ELF-1 (cell line): ENCODE data around the gene PRKCB.
A peak's percentile ranks its signal among the peaks of the same experiment; 100 is the strongest.
"Not testable (repeated sequence)": the region's sequence is repeated elsewhere in the genome, so short reads cannot be mapped to it uniquely, and the experiment has no call there.

Experiments used
- DNase-seq: peaks from one replicate; pipeline ENCODE4 v3.0.0-alpha.2; 2016; ENCODE audit warnings: low read depth, low spot score

PRKCB gene

GRCh38 chr16:24221219-24221618 is 385.4 kb downstream of the PRKCB start:
- no peak for DNase-seq

DNA sequence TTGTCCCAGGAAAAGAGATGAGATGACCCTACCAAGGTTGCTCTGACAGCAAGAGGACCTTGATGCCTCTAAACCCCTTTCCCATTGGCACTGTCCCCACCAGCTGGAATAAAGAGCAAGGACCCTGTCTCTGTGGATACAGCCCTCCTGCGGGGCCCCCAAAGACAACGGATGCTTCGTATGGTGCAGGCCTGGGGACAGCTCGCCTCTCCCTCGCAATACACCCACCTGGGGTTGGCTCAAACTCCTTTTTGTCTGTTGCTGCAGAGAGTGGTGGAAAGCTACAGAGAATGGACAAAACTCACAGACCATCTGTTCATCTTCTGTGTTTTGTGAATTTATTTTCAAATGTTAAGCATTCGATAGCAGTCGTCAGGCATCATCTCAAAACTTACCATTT is 392.7 kb downstream of the PRKCB start:
- no peak for DNase-seq

- no peak for DNase-seq
Measured at GRCh38 chr16:24232936-24233335, 397.2 kb downstream of the PRKCB start.

GRCh38 chr16:24234737-24235136 is 399.0 kb downstream of the PRKCB start:
- DNase-seq, result no peak

GRCh38 chr16:24235806-24236205 is 400.0 kb downstream of the PRKCB start:
- DNase-seq, result no peak

- not testable (repeated sequence) for DNase-seq
Measured at GRCh38 chr16:24238846-24239245, 403.1 kb downstream of the PRKCB start.

DNA sequence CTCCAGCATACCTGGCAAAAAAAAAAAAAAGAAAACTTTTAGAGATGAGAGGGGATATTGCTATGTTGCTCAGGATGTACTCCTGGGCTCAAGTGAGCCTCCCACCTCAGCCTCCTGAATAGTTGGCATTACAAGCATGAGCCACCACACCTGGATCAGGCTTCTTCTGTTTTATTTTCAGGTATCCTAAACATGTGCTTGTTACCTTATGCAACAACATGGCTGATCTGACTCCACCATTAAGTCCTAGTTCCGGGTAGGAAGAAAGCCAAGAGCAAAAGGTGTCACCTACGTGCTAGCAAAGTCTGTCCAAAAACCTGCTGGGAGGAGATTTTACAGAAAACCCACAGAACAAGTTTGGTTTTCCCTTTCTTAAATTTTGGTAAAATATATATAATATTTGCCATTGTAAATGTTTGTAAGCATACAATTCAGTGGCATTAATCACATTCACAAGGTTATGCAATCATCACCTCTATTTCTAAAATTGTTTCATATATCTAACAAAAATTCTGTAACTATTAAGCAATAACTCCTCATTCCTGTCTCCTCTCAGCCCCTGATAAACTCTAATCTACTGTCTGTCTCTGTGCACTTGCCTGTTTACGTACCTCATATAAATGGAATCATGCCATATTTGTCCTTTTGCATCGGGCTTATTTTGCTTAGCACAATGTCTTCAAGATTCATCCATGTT is 411.3 kb downstream of the PRKCB start:
- no peak for DNase-seq

DNA sequence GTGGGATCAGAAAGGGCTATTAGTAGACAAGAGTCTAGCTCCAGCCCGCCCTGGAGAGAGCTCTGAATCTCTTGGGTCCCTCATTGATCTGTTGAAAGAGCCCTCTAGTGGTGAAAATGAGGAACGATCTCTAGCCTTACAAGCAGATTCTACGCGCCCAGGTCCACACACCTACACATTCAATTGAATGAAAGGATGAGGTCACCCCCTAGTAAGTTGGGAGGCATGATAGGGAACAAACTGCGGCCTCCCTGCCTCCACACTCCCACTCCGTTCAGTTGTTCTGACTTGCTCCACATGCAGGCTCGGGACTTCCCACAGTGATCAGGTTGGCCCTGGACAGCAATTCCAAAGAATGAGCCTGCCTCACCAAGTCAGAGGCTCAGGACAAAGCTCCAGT is 417.4 kb downstream of the PRKCB start:
- DNase-seq, result peak; percentile 82

DNA sequence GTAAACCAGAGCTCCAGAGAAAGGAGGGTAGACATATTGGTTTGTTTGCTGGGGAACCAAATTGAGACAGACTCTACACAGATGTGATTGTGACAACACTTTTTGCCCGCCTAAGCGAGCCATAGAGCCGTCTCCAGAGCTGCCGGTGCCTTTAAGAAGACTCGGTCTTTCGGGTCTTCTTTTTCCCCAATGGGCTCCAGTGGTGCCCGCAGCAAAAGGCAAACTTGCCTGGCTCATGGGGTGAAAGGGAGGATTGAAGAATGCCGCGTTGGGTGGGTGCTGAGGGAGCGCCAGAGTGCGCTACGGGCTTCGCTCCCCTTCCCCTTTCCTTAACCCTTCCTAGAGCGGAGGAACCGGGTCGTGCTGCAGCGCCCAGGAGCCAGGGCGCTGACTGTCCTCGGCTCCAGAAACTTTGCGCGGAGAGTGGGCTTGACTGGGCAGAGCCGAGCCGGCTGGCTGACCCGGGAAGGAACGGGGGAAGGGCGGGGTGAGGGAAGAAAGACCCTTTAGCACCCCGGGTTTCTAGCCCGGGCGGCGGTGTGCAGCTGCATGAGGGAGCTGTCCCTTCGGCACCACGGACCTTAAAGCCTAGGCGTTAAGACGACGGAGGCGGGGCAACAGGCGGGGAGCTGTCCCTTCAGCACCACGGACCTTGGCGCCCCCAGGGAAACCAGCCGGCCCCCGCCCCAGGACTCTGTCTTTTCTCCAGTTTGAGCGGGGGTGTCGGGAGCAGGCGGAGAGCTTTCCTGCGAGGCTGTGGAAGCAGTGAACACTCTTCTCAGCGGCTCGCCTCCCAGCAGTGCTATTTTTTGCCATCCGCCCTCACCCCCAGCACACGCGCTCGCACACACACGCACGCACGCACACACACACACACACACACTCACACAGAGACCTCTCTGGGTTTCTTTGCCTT is 419.9 kb downstream of the PRKCB start, which contains the start of gene CACNG3:
TSS of gene CACNG3 (plus strand) at position 880 of the 916 bp plus-strand sequence. CDS start 420 bp downstream, outside the sequence.
- DNase-seq, result peak; percentile 92

GRCh38 chr16:24257958-24258357 is 422.2 kb downstream of the PRKCB start:
- no peak for DNase-seq

DNA sequence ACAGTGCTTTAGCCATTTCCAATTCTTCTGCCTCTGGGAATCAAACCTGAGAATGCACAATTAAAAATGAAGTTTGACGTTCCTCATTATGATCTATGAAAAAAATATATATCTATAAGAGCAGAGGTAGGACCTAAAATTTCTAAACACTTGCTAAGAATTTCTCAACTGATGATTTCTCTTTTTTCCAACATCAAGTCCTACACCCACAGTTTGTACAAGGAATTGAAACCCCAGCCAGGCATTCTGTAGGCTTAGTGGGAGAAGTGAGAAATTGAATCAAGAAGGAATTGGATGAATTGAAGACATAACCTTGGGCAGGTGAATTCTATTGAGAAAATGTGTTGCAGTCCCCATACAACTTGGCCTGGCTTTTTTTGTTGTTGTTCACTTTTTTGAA is 423.0 kb downstream of the PRKCB start:
- DNase-seq, result no peak

DNA sequence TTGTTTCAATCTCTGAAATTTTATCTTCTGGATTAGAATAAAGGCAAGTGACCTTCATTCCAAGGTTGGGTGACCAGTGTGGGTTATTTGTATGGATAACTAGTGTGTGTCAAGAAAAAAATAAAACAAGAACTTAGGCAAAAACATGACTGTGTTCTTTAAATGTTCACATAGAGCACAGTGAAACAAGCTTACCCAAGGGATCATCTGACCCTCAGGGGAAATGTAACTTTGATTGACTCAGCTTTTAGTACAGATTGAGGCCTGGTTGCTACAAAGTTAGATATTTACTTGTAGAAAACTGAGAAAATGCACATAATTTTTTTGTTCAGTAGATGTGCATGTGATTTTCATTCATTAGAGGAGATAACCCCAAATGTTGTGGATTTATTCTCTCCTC is 427.0 kb downstream of the PRKCB start:
- DNase-seq, result no peak
